Stimulated activated CD4-positive, alpha-beta T cell treated with anti-CD3 and anti-CD28 coated beads, Interleukin-12 subunit alpha, Interleukin-12 subunit beta, amount 100 ng/mL, for 48 hours (primary cell): ENCODE results near the gene DMAC2.
"Not testable (repeated sequence)": the region's sequence is repeated elsewhere in the genome, so short reads cannot be mapped to it uniquely, and the experiment has no call there.

Experiments used
- DNase-seq, 3 donors: peaks; one replicate each; pipeline ENCODE4 v3.0.0-alpha.2; 2020; ENCODE audit warnings: low read depth in 2 of 3, low spot score in 1 of 3

Gene DMAC2

GRCh38 chr19:41422955-41423354 is 16.8 kb downstream of the DMAC2 start:
- DNase-seq = no peak

- no peak for DNase-seq
Observed at GRCh38 chr19:41422456-41422855, 17.3 kb downstream of the DMAC2 start.

GRCh38 chr19:41421973-41422372 is 17.7 kb downstream of the DMAC2 start:
- no peak for DNase-seq

GRCh38 chr19:41421314-41421713 is 18.4 kb downstream of the DMAC2 start:
- no peak for DNase-seq

GRCh38 chr19:41420101-41420880 is 19.4 kb downstream of the DMAC2 start:
- DNase-seq = no peak

GRCh38 chr19:41416194-41416674 is 23.5 kb downstream of the DMAC2 start:
- no peak for DNase-seq

GRCh38 chr19:41415154-41415571 is 24.5 kb downstream of the DMAC2 start:
- no peak for DNase-seq

- no peak for DNase-seq
Observed at GRCh38 chr19:41414461-41414860, 25.3 kb downstream of the DMAC2 start.

GRCh38 chr19:41413947-41414346 is 25.8 kb downstream of the DMAC2 start:
- no peak for DNase-seq

GRCh38 chr19:41412953-41413352 is 26.8 kb downstream of the DMAC2 start:
- DNase-seq = no peak

GRCh38 chr19:41411968-41412265 is 27.8 kb downstream of the DMAC2 start:
- DNase-seq = no peak

- DNase-seq = no peak
Observed at GRCh38 chr19:41411100-41411967, 28.4 kb downstream of the DMAC2 start.

- no peak for DNase-seq
Observed at GRCh38 chr19:41410336-41411054, 29.2 kb downstream of the DMAC2 start.

GRCh38 chr19:41409288-41409687 is 30.4 kb downstream of the DMAC2 start:
- no peak for DNase-seq

- DNase-seq = not testable (repeated sequence)
Observed at GRCh38 chr19:41408846-41409245, 30.9 kb downstream of the DMAC2 start.

- no peak for DNase-seq
Observed at GRCh38 chr19:41408256-41408655, 31.5 kb downstream of the DMAC2 start.

- no peak for DNase-seq
Observed at GRCh38 chr19:41407271-41407670, 32.4 kb downstream of the DMAC2 start.

GRCh38 chr19:41405776-41406175 is 33.9 kb downstream of the DMAC2 start:
- DNase-seq = no peak

- DNase-seq = no peak
Observed at GRCh38 chr19:41403181-41403970, 36.3 kb downstream of the DMAC2 start.

- DNase-seq = no peak
Observed at GRCh38 chr19:41402010-41402409, 37.7 kb downstream of the DMAC2 start.

- DNase-seq = no peak
Observed at GRCh38 chr19:41401483-41401882, 38.2 kb downstream of the DMAC2 start.
